Fibroblast of lung (primary cell): ENCODE results near the gene CCDC196. TPM values are rescaled to one million over a fixed set of nuclear protein-coding genes. Genes with fewer than 3 reads are reported as not detected.

Experiments
- DNase-seq, 2 donors: peaks; one replicate each; pipeline versions ENCODE4 v3.0.0 to v3.0.0-alpha.2; 2010; ENCODE audit warnings: low read depth in 2 of 2
- H2AFZ ChIP-seq: 2 replicates; pipeline ENCODE4 v1.5.1; 2012; ENCODE audit warnings: low read length, control low read depth, inconsistent platforms
- H3K27ac ChIP-seq: 2 replicates; pipeline ENCODE4 v1.5.1; 2011; ENCODE audit warnings: low read length, control low read depth; ENCODE audit not compliant: insufficient read depth
- H3K27me3 ChIP-seq: 2 replicates; pipeline ENCODE4 v1.5.1; 2011; ENCODE audit warnings: mild to moderate bottlenecking, low read length; ENCODE audit not compliant: control insufficient read depth, insufficient read depth
- H3K36me3 ChIP-seq: 2 replicates; pipeline ENCODE4 v1.5.1; 2011; ENCODE audit warnings: low read length; ENCODE audit not compliant: control insufficient read depth, insufficient read depth
- H3K4me1 ChIP-seq: 2 replicates; pipeline ENCODE4 v1.5.1; 2011; ENCODE audit warnings: low read length; ENCODE audit not compliant: control insufficient read depth, insufficient read depth; ENCODE audit errors: extremely low read depth
- H3K4me2 ChIP-seq: 2 replicates; pipeline ENCODE4 v1.5.1; 2011; ENCODE audit warnings: low read length, control low read depth; ENCODE audit not compliant: insufficient read depth; ENCODE audit errors: extremely low read depth
- H3K4me3 ChIP-seq, 4 experiments: fragments of 200-600 bp in 1 of 4; sonication (generic) in 1 of 4; replicated peaks in 1 of 4; 2 replicates each; pipeline ENCODE4 v1.5.1; 2011 to 2016; ENCODE audit warnings: low read length in 4 of 4, low read depth in 3 of 4, mild to moderate bottlenecking in 3 of 4, control low read depth in 2 of 4, inconsistent platforms in 1 of 4, mixed read lengths in 1 of 4; ENCODE audit not compliant: insufficient read depth in 1 of 4; ENCODE audit errors: control extremely low read depth in 1 of 4
- H3K79me2 ChIP-seq: 2 replicates; pipeline ENCODE4 v1.5.1; 2012; ENCODE audit warnings: mild to moderate bottlenecking, low read length, inconsistent platforms; ENCODE audit not compliant: control insufficient read depth, insufficient read depth
- H3K9ac ChIP-seq: 2 replicates; pipeline ENCODE4 v1.5.1; 2011; ENCODE audit warnings: mild to moderate bottlenecking, low read length, control low read depth; ENCODE audit not compliant: insufficient read depth
- H3K9me3 ChIP-seq: 2 replicates; pipeline ENCODE4 v1.5.1; 2012; ENCODE audit warnings: low read depth, low read length; ENCODE audit not compliant: control insufficient read depth, insufficient read depth
- H4K20me1 ChIP-seq: 2 replicates; pipeline ENCODE4 v1.5.1; 2011; ENCODE audit warnings: low read length; ENCODE audit not compliant: control insufficient read depth, insufficient read depth; ENCODE audit errors: extremely low read depth
- EZH2 ChIP-seq: IDR thresholded peaks from 2 replicates; pipeline ENCODE4 v1.5.1; 2012; ENCODE audit warnings: low read length, control low read depth, mild to moderate bottlenecking; ENCODE audit errors: missing control alignments
- polyA plus RNA-seq, 2 donors: library from polyadenylated mRNA; depleted of rRNA in 1 of 2; stranded (reverse) in 1 of 2; unstranded in 1 of 2; fragments of >200 nt; gene quantifications; 2 replicates each; pipeline ENCODE4 v1.2.1, GENCODE V29; 2011 to 2012; ENCODE audit warnings: missing spikeins in 1 of 2
- total RNA-seq: library from RNA; depleted of rRNA; stranded (reverse); fragments of >200 nt; gene quantifications from 2 replicates; pipeline ENCODE4 v1.2.1, GENCODE V29; 2014
- TF ChIP-seq, protein P1 (sequence below), 2 donors: IDR thresholded peaks in 1 of 2; conservative IDR thresholded peaks in 1 of 2; 1 replicate in 1 of 2; 2 replicates in 1 of 2; pipeline ENCODE4 v1.5.1; 2011 to 2012; ENCODE audit warnings: low read length in 2 of 2, control low read depth in 1 of 2, inconsistent platforms in 1 of 2, low read depth in 1 of 2, mild to moderate bottlenecking in 1 of 2

CCDC196 gene
- total and polyA plus RNA-seq, 2 donors (not counting 1 experiment from before 2014, with no cell fraction given), result not detected

DNA sequence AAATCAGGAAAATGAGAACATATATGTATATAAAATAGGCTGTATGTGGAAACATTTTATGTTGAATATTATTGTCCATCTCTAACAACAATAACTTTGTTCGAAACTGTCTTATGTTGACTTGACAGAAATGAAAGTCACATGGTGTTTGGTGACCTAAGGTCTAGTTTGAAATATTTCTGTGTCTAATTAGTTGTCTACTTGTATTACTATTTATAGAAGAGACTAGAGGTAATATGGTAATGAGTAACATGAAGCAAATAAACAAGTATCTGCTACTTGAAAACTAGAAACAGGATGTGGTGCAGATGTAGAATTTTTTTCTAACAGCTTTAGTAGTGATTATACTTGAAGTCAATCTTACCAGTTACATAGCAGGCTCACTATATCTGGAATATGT is 25.7 kb downstream of the CCDC196 start:
- Histone ChIP-seq H3K27me3 (no peaks in the 10 kb centered on the region), H3K9ac (no peak overlapping the region), H3K9me3 (no peaks in the 10 kb centered on the region), H3K4me2 (no peak overlapping the region), H3K4me3 (no peak overlapping the region), H3K4me1 (no peaks in the 10 kb centered on the region), H3K27ac (no peak overlapping the region), H2AFZ (no peak overlapping the region), H3K36me3 (no peaks in the 10 kb centered on the region), H4K20me1 (no peaks in the 10 kb centered on the region), H3K79me2 (peaks cover 7% of the 10 kb centered on the region)
- no peak for TF ChIP-seq EZH2
- TF ChIP-seq, protein P1, sequence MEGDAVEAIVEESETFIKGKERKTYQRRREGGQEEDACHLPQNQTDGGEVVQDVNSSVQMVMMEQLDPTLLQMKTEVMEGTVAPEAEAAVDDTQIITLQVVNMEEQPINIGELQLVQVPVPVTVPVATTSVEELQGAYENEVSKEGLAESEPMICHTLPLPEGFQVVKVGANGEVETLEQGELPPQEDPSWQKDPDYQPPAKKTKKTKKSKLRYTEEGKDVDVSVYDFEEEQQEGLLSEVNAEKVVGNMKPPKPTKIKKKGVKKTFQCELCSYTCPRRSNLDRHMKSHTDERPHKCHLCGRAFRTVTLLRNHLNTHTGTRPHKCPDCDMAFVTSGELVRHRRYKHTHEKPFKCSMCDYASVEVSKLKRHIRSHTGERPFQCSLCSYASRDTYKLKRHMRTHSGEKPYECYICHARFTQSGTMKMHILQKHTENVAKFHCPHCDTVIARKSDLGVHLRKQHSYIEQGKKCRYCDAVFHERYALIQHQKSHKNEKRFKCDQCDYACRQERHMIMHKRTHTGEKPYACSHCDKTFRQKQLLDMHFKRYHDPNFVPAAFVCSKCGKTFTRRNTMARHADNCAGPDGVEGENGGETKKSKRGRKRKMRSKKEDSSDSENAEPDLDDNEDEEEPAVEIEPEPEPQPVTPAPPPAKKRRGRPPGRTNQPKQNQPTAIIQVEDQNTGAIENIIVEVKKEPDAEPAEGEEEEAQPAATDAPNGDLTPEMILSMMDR (conservative IDR thresholded peaks at IDR 0.05 in 1 of 2, IDR thresholded peaks at IDR 0.05 in 1 of 2; ENCODE audit: low read depth in 1 of 2, low read length in 2 of 2), result no peak
- DNase-seq, result no peak

DNA sequence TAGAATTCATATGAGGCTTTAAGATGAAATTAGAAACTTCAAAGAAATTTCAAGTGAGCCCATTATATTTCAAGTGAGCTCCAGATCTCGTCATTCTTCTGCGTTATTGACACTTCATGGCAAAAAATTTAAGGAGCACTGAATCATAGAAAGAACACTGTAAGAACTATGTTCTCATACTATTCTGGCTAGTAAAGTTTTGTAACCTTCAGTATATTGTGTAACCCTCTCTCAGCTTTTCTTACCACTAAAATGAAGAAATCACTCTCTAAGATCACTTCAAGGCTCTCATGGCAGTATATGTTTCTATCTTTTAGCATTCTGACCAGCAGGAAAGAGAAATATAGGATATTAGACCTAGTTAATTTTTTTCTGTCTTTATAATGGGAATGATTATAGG is 28.0 kb downstream of the CCDC196 start:
- H3K36me3 ChIP-seq, result no peaks in the 10 kb centered on the region
- no peaks in the 10 kb centered on the region for H3K4me1 ChIP-seq
- H4K20me1 ChIP-seq, result no peaks in the 10 kb centered on the region
- H3K27ac ChIP-seq, result no peak overlapping the region
- peaks cover 3% of the 10 kb centered on the region for H3K79me2 ChIP-seq
- peak in 1 of 2 donors; percentile 48 for DNase-seq
- H3K9me3 ChIP-seq, result no peaks in the 10 kb centered on the region
- H3K4me2 ChIP-seq, result no peak overlapping the region
- no peak overlapping the region for H3K4me3 ChIP-seq
- H2AFZ ChIP-seq, result no peak overlapping the region
- TF ChIP-seq EZH2, result no peak
- TF ChIP-seq, protein P1 (conservative IDR thresholded peaks at IDR 0.05 in 1 of 2, IDR thresholded peaks at IDR 0.05 in 1 of 2; ENCODE audit: low read depth in 1 of 2, low read length in 2 of 2), result no peak
- H3K9ac ChIP-seq, result no peak overlapping the region
- no peaks in the 10 kb centered on the region for H3K27me3 ChIP-seq

DNA sequence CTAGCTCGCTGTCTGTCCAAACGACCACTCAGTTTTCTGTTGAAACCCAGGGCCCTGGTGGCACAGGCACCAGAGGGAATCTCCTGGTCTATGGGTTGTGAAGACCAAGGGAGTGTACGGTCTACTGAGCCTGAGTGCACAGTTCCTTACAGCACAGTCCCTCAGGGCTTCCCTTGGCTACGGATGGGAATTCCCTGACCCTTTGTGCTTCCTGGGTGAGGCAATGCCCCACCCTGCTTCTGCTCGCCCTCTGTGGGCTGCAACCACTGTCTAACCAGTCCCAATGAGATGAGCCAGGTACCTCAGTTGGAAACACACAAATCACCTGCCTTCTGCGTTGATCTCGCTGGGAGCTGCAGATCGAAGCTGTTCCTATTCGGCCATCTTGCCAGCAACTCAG is 44.4 kb downstream of the CCDC196 start:
- no peak overlapping the region for H3K4me3 ChIP-seq
- H3K4me2 ChIP-seq, result no peak overlapping the region
- no peaks in the 10 kb centered on the region for H3K27me3 ChIP-seq
- no peak overlapping the region for H3K27ac ChIP-seq
- no peak overlapping the region for H2AFZ ChIP-seq
- H3K9ac ChIP-seq, result no peak overlapping the region
- H4K20me1 ChIP-seq, result no peaks in the 10 kb centered on the region
- H3K36me3 ChIP-seq, result no peaks in the 10 kb centered on the region
- H3K4me1 ChIP-seq, result no peaks in the 10 kb centered on the region
- no peaks in the 10 kb centered on the region for H3K79me2 ChIP-seq
- no peak for DNase-seq
- no peak for TF ChIP-seq EZH2
- TF ChIP-seq, protein P1 (conservative IDR thresholded peaks at IDR 0.05 in 1 of 2, IDR thresholded peaks at IDR 0.05 in 1 of 2; ENCODE audit: low read depth in 1 of 2, low read length in 2 of 2), result no peak
- H3K9me3 ChIP-seq, result no peaks in the 10 kb centered on the region
